Measurements from ENCODE around the gene BABAM2.

The BABAM2 gene

DNA sequence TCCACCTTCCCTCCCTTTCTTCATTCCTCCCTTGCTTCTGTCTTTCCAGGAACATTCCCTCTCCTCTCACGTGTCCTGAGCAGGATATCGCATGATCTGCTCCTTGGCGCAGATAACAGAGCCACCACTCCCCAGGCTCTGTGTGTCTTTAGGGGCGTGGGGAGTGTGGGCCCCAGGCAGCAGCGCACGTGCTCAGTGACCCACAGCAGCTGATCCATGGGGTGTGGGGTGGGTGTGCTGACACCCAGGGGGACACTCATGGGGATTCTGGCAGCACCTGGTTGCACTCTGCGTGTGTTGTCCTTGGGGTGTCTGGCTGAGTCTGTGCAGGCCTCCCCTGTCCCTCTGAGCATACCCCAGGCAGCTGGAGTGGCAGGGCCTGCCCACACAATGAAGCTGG, 492.2 kb downstream of the BABAM2 start:
- no peak for DNase-seq (ENCODE audit: low read depth)

DNA sequence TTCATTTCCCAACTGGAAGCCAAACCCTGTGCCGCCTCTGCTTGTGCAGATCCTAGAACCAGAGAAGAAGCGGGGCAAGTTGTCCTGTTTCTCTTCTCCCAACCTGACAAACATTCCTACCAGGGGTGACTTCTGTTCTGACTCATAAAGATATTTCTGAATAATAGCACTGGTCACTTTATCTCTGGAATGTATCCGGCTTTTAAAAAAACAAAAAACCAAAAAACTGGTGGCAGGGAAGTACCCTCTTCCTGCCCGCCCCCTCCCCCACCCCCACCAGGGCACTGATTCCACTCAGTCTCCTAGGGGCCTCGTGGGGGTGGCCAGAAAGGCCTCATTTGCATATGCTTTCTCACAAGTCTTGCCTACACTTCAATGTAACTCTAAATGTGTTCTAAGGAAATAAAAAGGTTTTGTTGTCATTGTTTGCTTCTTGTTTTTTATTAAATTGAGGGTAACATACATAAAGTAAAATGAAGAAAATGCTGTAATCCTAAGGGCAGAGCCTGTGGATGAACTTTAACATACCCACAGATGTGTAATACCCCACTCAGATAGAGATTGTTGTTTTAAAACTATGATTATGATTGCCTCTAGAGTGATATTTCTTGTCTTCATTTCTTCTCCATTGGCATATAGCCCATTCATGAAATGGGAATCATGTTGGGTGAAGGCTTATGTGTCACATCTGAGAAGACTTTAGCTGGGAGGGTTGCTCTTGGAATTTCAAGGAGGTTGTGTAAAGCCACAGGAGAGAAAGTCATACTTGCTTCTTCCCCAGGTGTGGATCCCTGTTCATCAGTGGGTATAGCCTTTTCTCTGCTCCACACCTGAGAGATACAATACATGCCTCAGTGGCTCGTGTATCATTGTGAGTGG, 496.8 kb downstream of the BABAM2 start:
- DNase-seq (ENCODE audit: low read depth): no peak
